Osteocyte (in vitro differentiated cells): ENCODE measurements around the gene THOC5. TPM values are rescaled to one million over a fixed set of nuclear protein-coding genes. Genes with fewer than 3 reads are reported as not detected.

ENCODE experiments used
- DNase-seq: peaks from one replicate; pipeline ENCODE4 v3.0.0; 2021; ENCODE audit warnings: mixed read lengths; ENCODE audit not compliant: unreplicated experiment; ENCODE audit errors: extremely low spot score
- H3K27ac Mint-ChIP-seq: one replicate; pipeline ENCODE4 v1.8.0; 2021; ENCODE audit warnings: mild to moderate bottlenecking, mixed read lengths; ENCODE audit not compliant: unreplicated experiment
- H3K27me3 Mint-ChIP-seq: one replicate; pipeline ENCODE4 v1.8.0; 2021; ENCODE audit warnings: mixed read lengths; ENCODE audit not compliant: unreplicated experiment
- H3K36me3 Mint-ChIP-seq: one replicate; pipeline ENCODE4 v1.8.0; 2021; ENCODE audit warnings: mixed read lengths; ENCODE audit not compliant: unreplicated experiment
- H3K4me1 Mint-ChIP-seq: one replicate; pipeline ENCODE4 v1.8.0; 2021; ENCODE audit warnings: mixed read lengths; ENCODE audit not compliant: unreplicated experiment
- H3K4me3 Mint-ChIP-seq: one replicate; pipeline ENCODE4 v1.8.0; 2021; ENCODE audit warnings: mild to moderate bottlenecking, moderate library complexity, mixed read lengths; ENCODE audit not compliant: unreplicated experiment
- H3K9me3 Mint-ChIP-seq: one replicate; pipeline ENCODE4 v1.8.0; 2021; ENCODE audit warnings: mixed read lengths; ENCODE audit not compliant: unreplicated experiment
- total RNA-seq: library from RNA; stranded (reverse); gene quantifications from 2 replicates; pipeline ENCODE4 v1.2.1, GENCODE V29; 2021
- TF ChIP-seq, protein P1 (sequence below): fragments of 200-600 bp; sonication (generic); IDR thresholded peaks from 2 replicates; pipeline ENCODE4 v1.5.0; 2021; ENCODE audit warnings: antibody characterized with exemption, mild to moderate bottlenecking, moderate library complexity

Gene THOC5
- total RNA-seq, 1 donor from 2014 or later = 60.0 TPM

DNA sequence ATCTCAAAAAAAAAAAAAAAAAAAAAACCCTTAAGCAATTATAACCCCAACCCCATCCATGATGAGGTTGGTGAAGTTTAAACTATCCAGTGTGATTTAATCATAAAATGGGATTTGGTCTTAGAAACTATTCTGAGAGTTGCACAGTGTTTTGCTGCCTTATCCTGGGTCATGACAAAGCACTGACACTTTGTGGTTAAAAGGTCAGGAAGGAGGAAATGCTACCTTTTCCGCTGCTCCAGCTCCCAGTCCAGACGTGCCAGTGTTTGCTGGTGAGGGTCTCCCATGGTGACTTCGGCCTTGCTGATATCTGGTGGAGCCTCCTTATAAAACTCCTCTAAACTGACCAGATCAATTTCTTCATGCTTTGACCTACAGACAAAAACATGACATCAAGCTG, 14.5 kb downstream of the THOC5 start:
- Mint-ChIP-seq H3K27ac (no peak overlapping the region), H3K9me3 (no peaks in the 10 kb centered on the region), H3K4me1 (no peaks in the 10 kb centered on the region), H3K4me3 (no peak overlapping the region), H3K27me3 (no peaks in the 10 kb centered on the region), H3K36me3 (peaks cover 60% of the 10 kb centered on the region)
- DNase-seq = no peak
- TF ChIP-seq, protein P1, sequence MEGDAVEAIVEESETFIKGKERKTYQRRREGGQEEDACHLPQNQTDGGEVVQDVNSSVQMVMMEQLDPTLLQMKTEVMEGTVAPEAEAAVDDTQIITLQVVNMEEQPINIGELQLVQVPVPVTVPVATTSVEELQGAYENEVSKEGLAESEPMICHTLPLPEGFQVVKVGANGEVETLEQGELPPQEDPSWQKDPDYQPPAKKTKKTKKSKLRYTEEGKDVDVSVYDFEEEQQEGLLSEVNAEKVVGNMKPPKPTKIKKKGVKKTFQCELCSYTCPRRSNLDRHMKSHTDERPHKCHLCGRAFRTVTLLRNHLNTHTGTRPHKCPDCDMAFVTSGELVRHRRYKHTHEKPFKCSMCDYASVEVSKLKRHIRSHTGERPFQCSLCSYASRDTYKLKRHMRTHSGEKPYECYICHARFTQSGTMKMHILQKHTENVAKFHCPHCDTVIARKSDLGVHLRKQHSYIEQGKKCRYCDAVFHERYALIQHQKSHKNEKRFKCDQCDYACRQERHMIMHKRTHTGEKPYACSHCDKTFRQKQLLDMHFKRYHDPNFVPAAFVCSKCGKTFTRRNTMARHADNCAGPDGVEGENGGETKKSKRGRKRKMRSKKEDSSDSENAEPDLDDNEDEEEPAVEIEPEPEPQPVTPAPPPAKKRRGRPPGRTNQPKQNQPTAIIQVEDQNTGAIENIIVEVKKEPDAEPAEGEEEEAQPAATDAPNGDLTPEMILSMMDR = no peak

DNA sequence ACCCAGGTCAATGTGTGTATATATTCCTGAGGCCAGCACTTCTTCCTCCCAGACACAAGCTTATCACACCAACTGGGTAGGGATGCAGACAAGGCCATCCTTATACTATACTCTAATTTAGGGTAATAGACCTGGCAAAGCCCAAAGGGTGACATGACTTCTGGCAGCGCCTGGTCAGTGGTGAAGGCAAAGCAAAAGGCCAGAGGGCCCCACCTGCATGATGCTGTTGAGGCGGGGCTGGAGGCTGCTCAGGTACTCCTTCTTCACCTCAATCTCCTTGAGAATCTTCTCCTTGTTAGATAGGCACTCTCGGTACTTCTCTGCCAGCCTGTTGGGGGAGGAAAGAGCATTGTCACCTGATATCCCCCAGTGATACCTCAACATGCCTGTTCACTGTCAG, 17.1 kb downstream of the THOC5 start:
- Mint-ChIP-seq H3K9me3 (no peaks in the 10 kb centered on the region), H3K4me1 (no peaks in the 10 kb centered on the region), H3K4me3 (no peak overlapping the region), H3K27me3 (no peaks in the 10 kb centered on the region), H3K36me3 (peaks cover 65% of the 10 kb centered on the region), H3K27ac (no peak overlapping the region)
- TF ChIP-seq, protein P1 = no peak
- DNase-seq = no peak

DNA sequence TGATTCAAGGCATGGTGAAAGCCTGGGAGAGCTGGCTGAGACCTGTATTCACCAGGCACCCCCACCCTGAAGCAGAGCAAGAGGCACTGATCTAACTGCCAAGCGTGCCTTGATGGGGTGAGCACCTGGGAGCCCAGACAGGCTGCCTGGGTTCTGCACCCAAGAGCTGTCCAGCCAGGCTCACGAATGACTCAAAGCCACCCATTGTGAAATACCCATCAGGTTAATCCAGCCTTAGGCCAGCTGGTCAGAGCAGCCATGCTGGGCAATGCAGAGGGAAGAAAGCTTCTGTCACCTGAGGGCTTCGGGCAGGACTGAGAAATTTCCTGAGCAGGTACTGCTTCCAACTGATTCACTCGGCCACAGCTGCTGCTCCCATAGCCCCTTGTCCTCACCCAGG, 22.1 kb downstream of the THOC5 start:
- Mint-ChIP-seq H3K36me3 (peaks cover 52% of the 10 kb centered on the region), H3K27ac (no peak overlapping the region), H3K9me3 (no peaks in the 10 kb centered on the region), H3K4me1 (no peaks in the 10 kb centered on the region), H3K4me3 (no peak overlapping the region), H3K27me3 (no peaks in the 10 kb centered on the region)
- TF ChIP-seq, protein P1 = no peak
- no peak for DNase-seq

DNA sequence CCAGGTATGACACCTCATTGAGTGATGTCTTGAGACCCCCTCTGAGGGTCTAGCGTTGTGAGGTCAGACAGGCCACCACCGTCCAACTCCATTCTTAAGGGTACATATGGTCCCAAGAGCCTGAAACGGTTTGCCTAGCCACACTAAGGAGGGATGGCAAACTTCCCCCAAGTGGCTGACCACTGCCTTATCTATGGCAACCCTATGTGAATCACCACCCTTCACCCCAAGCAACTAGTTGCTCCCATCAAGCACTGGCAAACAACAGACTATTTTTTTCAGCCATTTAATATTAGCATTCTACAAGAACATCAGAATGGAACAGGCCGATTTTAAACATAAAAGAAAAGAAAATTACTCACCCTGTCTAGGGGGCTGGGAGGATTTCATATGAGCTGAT, 22.8 kb downstream of the THOC5 start:
- Mint-ChIP-seq H3K4me3 (no peak overlapping the region), H3K27me3 (no peaks in the 10 kb centered on the region)
- TF ChIP-seq, protein P1 = no peak

DNA sequence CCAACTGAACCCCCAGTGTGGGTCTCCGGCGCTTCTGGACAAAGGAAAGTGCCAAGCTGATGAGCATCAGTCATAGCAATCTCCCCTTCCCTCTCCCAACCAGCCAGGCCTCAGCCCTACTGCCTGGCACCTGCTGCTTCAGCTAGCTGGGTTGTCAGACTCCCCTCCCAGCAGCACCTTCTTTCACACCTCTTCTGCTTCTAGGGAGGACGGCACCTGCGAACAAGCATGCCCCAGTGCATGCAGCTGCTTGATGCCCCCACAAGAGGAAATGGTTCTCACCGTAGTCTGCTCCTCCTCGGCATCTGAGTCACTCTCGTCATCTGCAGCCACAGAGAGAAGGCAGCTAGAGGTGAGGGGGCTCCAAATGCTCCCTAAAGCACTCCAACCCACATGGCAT, 25.4 kb downstream of the THOC5 start:
- TF ChIP-seq, protein P1 = no peak
- no peak overlapping the region for H3K4me3 Mint-ChIP-seq
- H3K4me1 Mint-ChIP-seq = no peaks in the 10 kb centered on the region
- H3K27ac Mint-ChIP-seq = no peak overlapping the region
- peaks cover 50% of the 10 kb centered on the region for H3K36me3 Mint-ChIP-seq
- no peaks in the 10 kb centered on the region for H3K27me3 Mint-ChIP-seq
- no peaks in the 10 kb centered on the region for H3K9me3 Mint-ChIP-seq
- no peak for DNase-seq

More for the DNA sequence above, 22.8 kb downstream of the THOC5 start:
- H3K36me3 Mint-ChIP-seq = peaks cover 53% of the 10 kb centered on the region
- H3K4me1 Mint-ChIP-seq = no peaks in the 10 kb centered on the region
- DNase-seq = no peak
- H3K27ac Mint-ChIP-seq = no peak overlapping the region
- no peaks in the 10 kb centered on the region for H3K9me3 Mint-ChIP-seq
